Small intestine (tissue), 7 donors: Measurements from ENCODE around the gene APPL2. TPM values are rescaled to one million over a fixed set of nuclear protein-coding genes. Genes with fewer than 3 reads are reported as not detected.
A peak's percentile ranks its signal among the peaks of the same experiment; 100 is the strongest.

Experiments
- DNase-seq, 2 donors: peaks; one replicate each; pipeline versions ENCODE4 v3.0.0 to v3.0.0-alpha.2; 2013
- FAIRE-seq: peaks from 2 replicates; lab custom pipeline; 2012; peaks lifted over from hg19 to GRCh38; lab: Jason Lieb, UNC
- H3K27ac ChIP-seq, 3 donors: one replicate each; pipeline ENCODE4 v1.5.1; 2013; ENCODE audit warnings: low read length in 2 of 3, mild to moderate bottlenecking in 2 of 3, control low read depth in 1 of 3, inconsistent platforms in 1 of 3, low read depth in 1 of 3, moderate library complexity in 1 of 3
- H3K27me3 ChIP-seq, 3 donors: one replicate each; pipeline ENCODE4 v1.6.1; 2013; ENCODE audit warnings: low read length in 3 of 3, inconsistent platforms in 1 of 3; ENCODE audit not compliant: control insufficient read depth in 3 of 3, insufficient read depth in 3 of 3
- H3K36me3 ChIP-seq, 3 donors: one replicate each; pipeline ENCODE4 v1.6.1; 2013; ENCODE audit warnings: low read length in 3 of 3, inconsistent platforms in 1 of 3, low read depth in 1 of 3, mild to moderate bottlenecking in 1 of 3, moderate library complexity in 1 of 3; ENCODE audit not compliant: control insufficient read depth in 3 of 3, insufficient read depth in 2 of 3
- H3K4me1 ChIP-seq, 3 donors: one replicate each; pipeline ENCODE4 v1.6.1; 2013; ENCODE audit warnings: low read length in 2 of 3, inconsistent platforms in 1 of 3, low read depth in 1 of 3, mild to moderate bottlenecking in 1 of 3, moderate library complexity in 1 of 3; ENCODE audit not compliant: control insufficient read depth in 3 of 3, insufficient read depth in 2 of 3
- H3K4me3 ChIP-seq, 3 donors: one replicate each; pipeline ENCODE4 v1.5.1; 2013; ENCODE audit warnings: low read length in 3 of 3, control low read depth in 1 of 3, inconsistent platforms in 1 of 3, low read depth in 1 of 3, mild to moderate bottlenecking in 1 of 3, moderate library complexity in 1 of 3
- H3K9me3 ChIP-seq, 2 donors: one replicate each; pipeline ENCODE4 v1.6.1; 2013; ENCODE audit warnings: low read depth in 1 of 2, low read length in 1 of 2; ENCODE audit not compliant: control insufficient read depth in 2 of 2, insufficient read depth in 1 of 2
- WGBS, 3 donors: extraction: QIAGEN DNeasy Blood & Tissue Kit; methylation state at CpG; one replicate each; pipeline ENCODE4 v1.1.7; 2013; 5-methylcytosine and 5-hydroxymethylcytosine counted together
- polyA plus RNA-seq, 4 donors: library from polyadenylated mRNA; stranded (reverse) in 3 of 4; unstranded in 1 of 4; fragments of 200-250 nt in 3 of 4; fragments of 120-200 nt in 1 of 4; gene quantifications; one replicate each; pipeline versions ENCODE4 v1.2.1 to v1.2.3, GENCODE V29; 2013
- donor health status: healthy with polysubstance abuse.
- donor health status: control.
- donor health status: control.
- donor health status: Bipolar disorder and iron deficiency.
- donor health status: healthy.

Gene APPL2
- polyA plus RNA-seq, 4 donors: 22.8 to 96.4 (median 82.8) TPM

GRCh38 chr12:105220150-105220928 is 15.6 kb downstream of the APPL2 start:
- H3K27me3 ChIP-seq: no peaks in the 10 kb centered on the region
- no peak for DNase-seq
- H3K9me3 ChIP-seq: no peaks in the 10 kb centered on the region
- no peak for FAIRE-seq
- peaks cover 14 to 73% (median 31%) of the 10 kb centered on the region in 3 donors for H3K4me1 ChIP-seq
- H3K27ac ChIP-seq: peak overlapping the region; percentile 61 to 97 (median 92)
- peaks cover 2 to 59% (median 11%) of the 10 kb centered on the region in 3 donors for H3K36me3 ChIP-seq
- no peak overlapping the region for H3K4me3 ChIP-seq
- WGBS, 3 donors: 66 to 87% (median 68%) methylated on average over 6 of the region's 6 CpGs

- H3K36me3 ChIP-seq: peaks cover 2 to 55% (median 11%) of the 10 kb centered on the region in 3 donors
Measured at GRCh38 chr12:105219261-105220028, 16.5 kb downstream of the APPL2 start.

GRCh38 chr12:105218434-105218833 is 17.5 kb downstream of the APPL2 start:
- WGBS, 3 donors: 73 to 80% (median 79%) methylated on average over 7 of the region's 7 CpGs
- Histone ChIP-seq H3K4me3 (no peak overlapping the region), H3K9me3 (no peaks in the 10 kb centered on the region), H3K36me3 (peaks cover 2 to 52% (median 8%) of the 10 kb centered on the region in 3 donors), H3K4me1 (peaks cover 14 to 73% (median 23%) of the 10 kb centered on the region in 3 donors), H3K27ac (peak overlapping the region in 1 of 3 donors; percentile 92), H3K27me3 (no peaks in the 10 kb centered on the region)
- FAIRE-seq: no peak
- DNase-seq: no peak

More at GRCh38 chr12:105219261-105220028, 16.5 kb downstream of the APPL2 start:
- Histone ChIP-seq H3K27ac (peak overlapping the region in 2 of 3 donors; percentile 92 to 97), H3K4me3 (no peak overlapping the region), H3K4me1 (peaks cover 14 to 76% (median 30%) of the 10 kb centered on the region in 3 donors), H3K9me3 (no peaks in the 10 kb centered on the region), H3K27me3 (no peaks in the 10 kb centered on the region)
- FAIRE-seq (no peak), DNase-seq (peak; percentile 43 to 64)
- WGBS, 3 donors: 46 to 59% (median 54%) methylated on average over 4 of the region's 4 CpGs

DNA sequence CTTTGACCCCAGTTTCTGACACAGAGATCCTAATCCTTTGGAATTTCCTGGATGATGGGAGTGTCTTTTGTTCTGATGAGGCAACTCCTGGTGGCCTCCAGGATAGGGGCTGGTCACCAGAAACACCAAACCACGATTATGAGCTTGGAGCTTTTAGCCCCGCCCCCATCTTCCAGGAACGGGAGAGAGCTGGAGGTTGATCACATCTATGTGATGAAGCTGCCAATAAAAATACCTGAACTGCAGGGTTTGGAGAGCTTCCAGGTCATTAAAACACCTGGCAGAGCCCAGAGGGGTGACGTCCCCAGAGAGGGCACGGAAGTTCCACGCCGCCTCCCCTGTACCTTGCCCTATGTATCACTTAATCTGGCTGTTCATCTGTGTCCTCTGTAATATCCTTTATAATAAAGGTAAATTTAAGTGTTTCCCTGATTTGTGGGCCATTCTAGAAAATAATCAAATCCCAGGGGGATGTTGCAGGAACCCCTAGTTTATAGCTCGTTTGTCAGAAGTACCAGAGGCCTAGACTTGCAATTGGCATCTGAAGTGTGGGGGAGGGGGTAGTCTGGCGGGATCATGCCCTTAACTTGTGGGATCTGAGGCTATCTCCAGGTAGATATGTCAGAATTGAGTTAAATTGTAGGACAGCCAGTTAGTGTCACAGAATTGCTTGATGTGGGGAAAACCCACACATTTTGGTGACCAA is 21.2 kb downstream of the APPL2 start:
- WGBS, 3 donors: 22 to 60% (median 39%) methylated on average over 9 of the region's 9 CpGs
- H3K27me3 ChIP-seq: no peaks in the 10 kb centered on the region
- H3K27ac ChIP-seq: peak overlapping the region; percentile 83 to 93 (median 91)
- H3K36me3 ChIP-seq: peaks cover 2 to 44% (median 10%) of the 10 kb centered on the region in 3 donors
- FAIRE-seq (peak; percentile 41), DNase-seq (peak; percentile 97 to 100)
- H3K9me3 ChIP-seq: no peaks in the 10 kb centered on the region
- no peak overlapping the region for H3K4me3 ChIP-seq
- H3K4me1 ChIP-seq: peaks cover under 1 to 44% (median 7%) of the 10 kb centered on the region in 3 donors

DNA sequence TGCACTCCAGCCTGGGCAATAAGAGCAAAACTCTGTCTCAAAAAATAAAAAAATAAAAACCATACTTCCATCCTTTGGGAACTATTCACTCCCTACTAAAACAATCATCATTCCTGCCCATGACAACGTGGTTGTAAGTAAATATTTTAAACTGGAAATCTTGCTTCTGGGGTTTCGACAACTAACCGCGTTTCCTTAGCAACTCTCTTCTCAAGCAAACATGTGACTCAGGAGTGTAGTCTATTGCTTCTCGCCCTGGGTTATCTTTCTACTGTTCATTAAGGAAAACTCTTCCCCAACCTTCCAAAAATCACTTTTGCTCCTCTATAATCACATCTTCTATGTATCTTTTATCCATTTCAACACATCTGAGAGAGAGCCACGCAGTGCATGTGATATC is 21.8 kb downstream of the APPL2 start:
- no peak overlapping the region for H3K4me3 ChIP-seq
- H3K27ac ChIP-seq: peak overlapping the region; percentile 43 to 91 (median 59)
- H3K4me1 ChIP-seq: peaks cover 0 to 38% (median 5%) of the 10 kb centered on the region in 3 donors
- DNase-seq (no peak), FAIRE-seq (no peak)
- WGBS, 3 donors: 20 to 59% (median 47%) methylated on average over 6 of the region's 6 CpGs
- no peaks in the 10 kb centered on the region for H3K27me3 ChIP-seq
- no peaks in the 10 kb centered on the region for H3K9me3 ChIP-seq
- H3K36me3 ChIP-seq: peaks cover 2 to 45% (median 10%) of the 10 kb centered on the region in 3 donors

DNA sequence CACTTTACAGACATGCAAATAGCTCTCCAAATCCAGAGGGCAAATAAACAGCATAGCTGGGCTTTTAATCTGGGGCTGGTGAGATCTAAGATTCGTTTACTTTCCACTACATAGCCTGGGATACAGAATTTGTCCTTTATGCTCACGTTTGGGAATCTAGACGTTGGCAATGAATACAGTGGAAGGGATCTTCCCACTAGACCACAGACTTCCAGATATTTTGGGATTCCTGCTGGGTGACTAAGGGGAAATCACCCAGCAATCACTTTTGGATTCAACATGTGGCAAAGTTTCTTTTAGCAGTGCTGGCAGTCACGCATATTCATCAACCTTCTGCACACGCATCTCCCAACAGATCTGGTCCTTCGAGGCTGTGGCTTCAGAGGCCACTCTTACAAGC is 23.5 kb downstream of the APPL2 start:
- DNase-seq: no peak
- WGBS, 3 donors: 79 to 87% (median 85%) methylated on average over 6 of the region's 6 CpGs
- no peak for FAIRE-seq
- no peaks in the 10 kb centered on the region for H3K9me3 ChIP-seq
- no peaks in the 10 kb centered on the region for H3K27me3 ChIP-seq
- peaks cover under 1 to 38% (median 12%) of the 10 kb centered on the region in 3 donors for H3K36me3 ChIP-seq
- H3K27ac ChIP-seq: no peak overlapping the region
- H3K4me3 ChIP-seq: no peak overlapping the region
- peaks cover 0 to 27% (median 2%) of the 10 kb centered on the region in 3 donors for H3K4me1 ChIP-seq

GRCh38 chr12:105209091-105209490 is 26.9 kb downstream of the APPL2 start:
- Histone ChIP-seq H3K27me3 (no peaks in the 10 kb centered on the region), H3K9me3 (no peaks in the 10 kb centered on the region), H3K4me3 (no peak overlapping the region), H3K36me3 (peaks cover 8 to 51% (median 26%) of the 10 kb centered on the region in 3 donors), H3K27ac (no peak overlapping the region), H3K4me1 (peaks cover 0 to 11% (median 0%) of the 10 kb centered on the region in 3 donors)
- DNase-seq: no peak
- 92 to 97% (median 94%) methylated on average over 3 of the region's 3 CpGs for WGBS, 3 donors
- FAIRE-seq: no peak
